Natural killer cell (primary cell): ENCODE data around the gene RBBP8NL. TPM values are rescaled to one million over a fixed set of nuclear protein-coding genes. Genes with fewer than 3 reads are reported as not detected.

Experiments used
- ATAC-seq, 3 donors: fragments of 150-1000 bp in 2 of 3; fragments of 200-7000 bp in 1 of 3; cut with Tn5 transposase; 1 replicate in 1 of 3; 2 replicates in 2 of 3; pipeline ENCODE4 v1.10.0; 2021; ENCODE audit warnings: mild to moderate bottlenecking in 2 of 3, moderate library complexity in 2 of 3
- DNase-seq, 2 donors: peaks; one replicate each; pipeline versions ENCODE4 v3.0.0 to v3.0.0-alpha.2; 2013 to 2021; ENCODE audit warnings: mixed read lengths in 1 of 2
- H3K27ac ChIP-seq: one replicate; pipeline ENCODE4 v1.5.1; 2013; ENCODE audit warnings: mild to moderate bottlenecking, low read length
- H3K27me3 ChIP-seq: one replicate; pipeline ENCODE4 v1.6.1; 2013; ENCODE audit warnings: low read length; ENCODE audit not compliant: control insufficient read depth, insufficient read depth
- H3K36me3 ChIP-seq: one replicate; pipeline ENCODE4 v1.6.1; 2013; ENCODE audit warnings: low read length; ENCODE audit not compliant: control insufficient read depth, insufficient read depth
- H3K4me1 ChIP-seq: one replicate; pipeline ENCODE4 v1.6.1; 2013; ENCODE audit warnings: low read length; ENCODE audit not compliant: control insufficient read depth, insufficient read depth
- H3K4me3 ChIP-seq: one replicate; pipeline ENCODE4 v1.5.1; 2013; ENCODE audit warnings: low read length
- H3K9me3 ChIP-seq: one replicate; pipeline ENCODE4 v1.6.1; 2013; ENCODE audit warnings: low read length; ENCODE audit not compliant: control insufficient read depth, insufficient read depth
- H3K27ac Mint-ChIP-seq, 2 donors: one replicate each; pipeline ENCODE4 v1.8.0; 2022; ENCODE audit warnings: mild to moderate bottlenecking in 2 of 2, mixed read lengths in 2 of 2, moderate library complexity in 1 of 2
- H3K27me3 Mint-ChIP-seq, 2 donors: one replicate each; pipeline ENCODE4 v1.8.0; 2022; ENCODE audit warnings: low read depth in 2 of 2, mixed read lengths in 2 of 2
- H3K36me3 Mint-ChIP-seq: one replicate; pipeline ENCODE4 v1.8.0; 2022; ENCODE audit warnings: mixed read lengths
- H3K4me1 Mint-ChIP-seq, 2 donors: one replicate each; pipeline ENCODE4 v1.8.0; 2022; ENCODE audit warnings: mixed read lengths in 2 of 2
- H3K4me3 Mint-ChIP-seq: one replicate; pipeline ENCODE4 v1.8.0; 2022; ENCODE audit warnings: mild to moderate bottlenecking, moderate library complexity, mixed read lengths
- H3K9me3 Mint-ChIP-seq, 2 donors: one replicate each; pipeline ENCODE4 v1.8.0; 2022; ENCODE audit warnings: mixed read lengths in 2 of 2
- CTCF ChIP-seq: fragments of 200-600 bp; IDR thresholded peaks from one replicate; pipeline ENCODE4 v1.8.0; 2022; ENCODE audit warnings: antibody characterized with exemption
- WGBS: methylation state at CpG from one replicate; pipeline ENCODE4 v1.1.7; 2013; ENCODE audit warnings: missing lambda C conversion rate; ENCODE audit not compliant: insufficient coverage; 5-methylcytosine and 5-hydroxymethylcytosine counted together
- intact Hi-C: fragments of 100-400 bp; cut with micrococcal nuclease; formaldehyde crosslinking; loops from one replicate; pipeline ENCODE4 v1.14.2; 2022
- total RNA-seq, 4 donors: library from RNA; stranded (reverse); fragments of 120-200 nt in 1 of 4; gene quantifications; one replicate each; pipeline versions ENCODE4 v1.2.3 to v1.2.4, GENCODE V29; 2013 to 2022

Gene RBBP8NL
- total RNA-seq, 3 donors from 2014 or later (not counting 1 experiment from before 2014, with no cell fraction given) = not detected

GRCh38 chr20:62430866-62431447 is 3.6 kb upstream of the RBBP8NL start:
- Mint-ChIP-seq H3K36me3 (no peaks in the 10 kb centered on the region), H3K9me3 (no peaks in the 10 kb centered on the region), H3K4me3 (no peak overlapping the region), H3K27me3 (peaks cover 11 to 24% of the 10 kb centered on the region in 2 donors), H3K27ac (no peak overlapping the region), H3K4me1 (no peaks in the 10 kb centered on the region)
- no peak for DNase-seq
- Histone ChIP-seq H3K4me3 (no peak overlapping the region), H3K27me3 (no peaks in the 10 kb centered on the region), H3K27ac (no peak overlapping the region), H3K9me3 (no peaks in the 10 kb centered on the region), H3K36me3 (no peaks in the 10 kb centered on the region), H3K4me1 (no peaks in the 10 kb centered on the region)
- no peak for ATAC-seq
- intact Hi-C loops = no loop called here
- WGBS = 83% methylated on average over 23 of the region's 23 CpGs
- no peak for TF ChIP-seq CTCF

- H3K27ac Mint-ChIP-seq = no peak overlapping the region
- no peak for DNase-seq
Observed at GRCh38 chr20:62430311-62430853, 3.0 kb upstream of the RBBP8NL start.

GRCh38 chr20:62429455-62430310 is 2.3 kb upstream of the RBBP8NL start:
- TF ChIP-seq CTCF = no peak
- H3K4me3 Mint-ChIP-seq = no peak overlapping the region
- H3K27me3 Mint-ChIP-seq = peaks cover 8 to 14% of the 10 kb centered on the region in 2 donors
- intact Hi-C loops = no loop called here
- H3K9me3 Mint-ChIP-seq = no peaks in the 10 kb centered on the region
- H3K36me3 Mint-ChIP-seq = no peaks in the 10 kb centered on the region
- no peaks in the 10 kb centered on the region for H3K4me1 Mint-ChIP-seq
- DNase-seq (no peak), ATAC-seq (no peak)
- Histone ChIP-seq H3K4me3 (no peak overlapping the region), H3K4me1 (no peaks in the 10 kb centered on the region), H3K9me3 (no peaks in the 10 kb centered on the region), H3K27ac (no peak overlapping the region), H3K27me3 (no peaks in the 10 kb centered on the region), H3K36me3 (no peaks in the 10 kb centered on the region)
- 87% methylated on average over 23 of the region's 23 CpGs for WGBS
- no peak overlapping the region for H3K27ac Mint-ChIP-seq

More at GRCh38 chr20:62430311-62430853, 3.0 kb upstream of the RBBP8NL start:
- Mint-ChIP-seq H3K27me3 (peaks cover 11 to 21% of the 10 kb centered on the region in 2 donors), H3K4me3 (no peak overlapping the region), H3K9me3 (no peaks in the 10 kb centered on the region), H3K36me3 (no peaks in the 10 kb centered on the region), H3K4me1 (no peaks in the 10 kb centered on the region)
- H3K4me3 ChIP-seq = no peak overlapping the region
- ATAC-seq = no peak
- no peaks in the 10 kb centered on the region for H3K27me3 ChIP-seq
- intact Hi-C loops = no loop called here
- no peaks in the 10 kb centered on the region for H3K9me3 ChIP-seq
- TF ChIP-seq CTCF = no peak
- H3K36me3 ChIP-seq = no peaks in the 10 kb centered on the region
- 83% methylated on average over 8 of the region's 10 CpGs for WGBS
- no peak overlapping the region for H3K27ac ChIP-seq
- no peaks in the 10 kb centered on the region for H3K4me1 ChIP-seq
